NCI-H146 treated with DMSO at 0.1 percent for 48 hours (cell line): ENCODE measurements around the gene SREBF2.
A peak's percentile ranks its signal among the peaks of the same experiment; 100 is the strongest.
"Not testable (repeated sequence)": the region's sequence is repeated elsewhere in the genome, so short reads cannot be mapped to it uniquely, and the experiment has no call there.

ENCODE experiments used
- DNase-seq: peaks from one replicate; lab custom pipeline; 2025; ENCODE audit not compliant: unreplicated experiment; lab: John Stamatoyannopoulos, UW

The SREBF2 gene

GRCh38 chr22:41820447-41820846, 12.5 kb upstream of the SREBF2 start:
- no peak for DNase-seq

- DNase-seq: no peak
Measured at GRCh38 chr22:41821471-41822316, 11.2 kb upstream of the SREBF2 start.

GRCh38 chr22:41822317-41823057, 10.4 kb upstream of the SREBF2 start:
- DNase-seq: peak; percentile 20

- peak; percentile 11 for DNase-seq
Measured at GRCh38 chr22:41823797-41824196, 9.1 kb upstream of the SREBF2 start.

- no peak for DNase-seq
Measured at GRCh38 chr22:41825376-41825775, 7.5 kb upstream of the SREBF2 start.

- DNase-seq: no peak
Measured at GRCh38 chr22:41826021-41826420, 6.9 kb upstream of the SREBF2 start.

- no peak for DNase-seq
Measured at GRCh38 chr22:41826430-41827383, 6.2 kb upstream of the SREBF2 start.

GRCh38 chr22:41827671-41828070, 5.2 kb upstream of the SREBF2 start:
- no peak for DNase-seq

- peak; percentile 91 for DNase-seq
Measured at GRCh38 chr22:41828516-41828915, 4.4 kb upstream of the SREBF2 start.

- DNase-seq: no peak
Measured at GRCh38 chr22:41830174-41830573, 2.7 kb upstream of the SREBF2 start.

- DNase-seq: no peak
Measured at GRCh38 chr22:41831383-41831782, 1.5 kb upstream of the SREBF2 start.

GRCh38 chr22:41831828-41832552, 915 bp upstream of the SREBF2 start:
- DNase-seq: no peak

- no peak for DNase-seq
Measured at GRCh38 chr22:41833369-41834004, 582 bp downstream of the SREBF2 start.

GRCh38 chr22:41834005-41834944, 1.4 kb downstream of the SREBF2 start:
- DNase-seq: no peak

- DNase-seq: not testable (repeated sequence)
Measured at GRCh38 chr22:41835462-41835861, 2.6 kb downstream of the SREBF2 start.

- no peak for DNase-seq
Measured at GRCh38 chr22:41836551-41836950, 3.6 kb downstream of the SREBF2 start.

- DNase-seq: no peak
Measured at GRCh38 chr22:41838842-41839618, 6.1 kb downstream of the SREBF2 start.

- no peak for DNase-seq
Measured at GRCh38 chr22:41840216-41840615, 7.3 kb downstream of the SREBF2 start.
